Esophagus squamous epithelium (tissue), 5 donors: ENCODE results near the gene HPCAL1. TPM values are rescaled to one million over a fixed set of nuclear protein-coding genes. Genes with fewer than 3 reads are reported as not detected.

Source experiments
- DNase-seq: peaks from one replicate; lab custom pipeline; 2025; lab: John Stamatoyannopoulos, UW
- H3K27ac ChIP-seq, 4 donors: fragments of 200-600 bp; sonication (generic); one replicate each; pipeline ENCODE4 v1.5.1; 2016 to 2019; ENCODE audit warnings: mild to moderate bottlenecking in 1 of 4
- H3K27me3 ChIP-seq, 4 donors: fragments of 200-600 bp; sonication (generic); 1 replicate in 3 of 4; 2 replicates in 1 of 4; pipeline versions ENCODE4 v1.5.1 to v1.6.0; 2017 to 2021; ENCODE audit warnings: antibody characterized with exemption in 1 of 4
- H3K36me3 ChIP-seq, 3 donors: fragments of 200-600 bp; sonication (generic); one replicate each; pipeline ENCODE4 v1.5.1; 2016 to 2019
- H3K4me1 ChIP-seq, 3 donors: fragments of 200-600 bp; sonication (generic); one replicate each; pipeline ENCODE4 v1.5.1; 2017 to 2019
- H3K4me3 ChIP-seq, 4 donors: fragments of 200-600 bp; sonication (generic); 1 replicate in 3 of 4; 2 replicates in 1 of 4; pipeline ENCODE4 v1.5.1; 2016 to 2019; ENCODE audit warnings: mild to moderate bottlenecking in 2 of 4, moderate library complexity in 1 of 4
- H3K9me3 ChIP-seq, 3 donors: fragments of 200-600 bp; sonication (generic); one replicate each; pipeline ENCODE4 v1.5.1; 2016 to 2019
- CTCF ChIP-seq, 6 experiments: fragments of 450-650 bp in 4 of 6; fragments of 200-600 bp in 2 of 6; sonication (generic) in 2 of 6; IDR thresholded peaks; one replicate each; pipeline ENCODE4 v1.5.1; 2016 to 2019; ENCODE audit warnings: antibody characterized with exemption in 6 of 6, mild to moderate bottlenecking in 4 of 6, moderate library complexity in 4 of 6
- POLR2A ChIP-seq, 4 donors: fragments of 450-650 bp; IDR thresholded peaks; one replicate each; pipeline ENCODE4 v1.6.1; 2017; ENCODE audit warnings: antibody characterized with exemption in 4 of 4, mild to moderate bottlenecking in 4 of 4, moderate library complexity in 3 of 4
- WGBS, 2 donors: methylation state at CpG; one replicate each; pipeline ENCODE4 v1.1.5; 2018; 5-methylcytosine and 5-hydroxymethylcytosine counted together
- intact Hi-C: fragments of 100-400 bp; cut with DNase I; formaldehyde crosslinking; loops from one replicate; pipeline ENCODE4 v1.15.0; 2022
- total RNA-seq, 4 donors: library from RNA; depleted of rRNA; stranded (reverse); fragments of >200 nt; gene quantifications; one replicate each; pipeline ENCODE4 v1.1.0, GENCODE V29; 2016
- donor health status: DM: yes; HTN: yes; CAD: no.

The HPCAL1 gene
- total RNA-seq, 4 donors from 2014 or later = 13.2 to 26.4 (median 20.5) TPM

- intact Hi-C loops = loop anchor here (5.0 to 10.0 kb wide), 2 partner anchors 307 to 359 kb away; no protein-coding TSS in a partner anchor
- DNase-seq = no peak
- no peaks in the 10 kb centered on the region for H3K9me3 ChIP-seq
- no peak overlapping the region for H3K4me3 ChIP-seq
- peaks cover 0 to 17% (median 0%) of the 10 kb centered on the region in 4 donors for H3K27me3 ChIP-seq
- TF ChIP-seq POLR2A (IDR thresholded peaks at IDR 0.05) = no peak
- no peak for TF ChIP-seq CTCF (IDR thresholded peaks at IDR 0.05)
- H3K27ac ChIP-seq = no peak overlapping the region
- 67 to 77% methylated on average over 1 to 4 of the region's 19 CpGs for WGBS, 2 donors
- H3K4me1 ChIP-seq = peaks cover 0 to 23% (median 11%) of the 10 kb centered on the region in 3 donors
- H3K36me3 ChIP-seq = peaks cover 0 to 3% (median 0%) of the 10 kb centered on the region in 3 donors
Measured at GRCh38 chr2:10433947-10434885, 131.5 kb downstream of the HPCAL1 start.

DNA sequence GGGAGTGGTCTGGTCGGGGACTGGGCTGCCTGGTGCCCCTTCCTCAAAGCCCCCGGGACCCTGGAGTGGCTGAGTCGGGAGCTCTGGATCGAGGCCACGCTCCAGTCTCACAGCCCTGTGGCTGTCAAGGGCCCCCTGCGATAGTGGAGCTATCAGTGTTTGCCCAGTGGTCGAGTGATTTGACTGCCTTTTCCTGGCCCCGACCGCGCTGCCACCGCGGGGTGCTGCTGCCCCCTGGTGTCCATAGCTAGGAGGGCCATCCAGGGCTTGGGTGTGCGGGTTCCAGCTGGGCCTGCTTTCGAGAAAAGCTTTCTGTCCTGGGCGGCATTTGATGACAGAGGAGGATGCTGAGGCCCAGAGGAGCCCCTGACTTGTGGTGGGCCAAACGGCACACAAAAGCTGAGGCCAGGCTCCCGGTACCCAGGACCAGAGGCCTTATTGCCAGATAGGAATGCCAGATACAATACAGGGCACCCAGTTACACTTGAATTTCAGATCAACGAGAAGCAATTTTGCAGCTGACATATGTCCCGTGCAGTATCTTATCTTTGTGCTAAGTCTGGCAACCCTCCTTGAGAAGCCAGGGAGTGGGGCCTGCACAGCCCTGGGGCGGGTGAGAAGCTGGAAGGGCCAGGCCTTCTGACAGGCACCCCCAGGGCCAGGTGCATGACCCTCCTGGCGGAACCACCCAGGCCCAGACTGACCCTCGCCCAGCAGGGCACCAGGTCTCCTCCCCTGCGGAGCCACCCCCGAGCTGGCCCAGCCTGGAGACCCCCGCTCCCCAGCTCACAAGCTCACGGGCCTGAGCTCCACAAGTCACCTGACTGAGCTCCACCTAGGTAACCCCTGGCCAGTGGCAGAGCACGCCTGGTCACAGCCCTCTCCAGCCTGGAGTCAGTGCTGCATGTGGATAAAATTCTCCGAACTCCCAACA lies 132.4 kb downstream of the HPCAL1 start:
- peaks cover 0 to 23% (median 11%) of the 10 kb centered on the region in 3 donors for H3K4me1 ChIP-seq
- intact Hi-C loops = loop anchor here (5.0 to 10.0 kb wide), 2 partner anchors 308 to 360 kb away; no protein-coding TSS in a partner anchor
- peaks cover 4 to 12% (median 4%) of the 10 kb centered on the region in 3 donors for H3K36me3 ChIP-seq
- WGBS, 2 donors = 37 to 78% methylated on average over 3 to 6 of the region's 28 CpGs
- H3K4me3 ChIP-seq = no peak overlapping the region
- H3K27ac ChIP-seq = no peak overlapping the region
- H3K27me3 ChIP-seq = peaks cover 0 to 17% (median 0%) of the 10 kb centered on the region in 4 donors
- H3K9me3 ChIP-seq = no peaks in the 10 kb centered on the region
- TF ChIP-seq CTCF (IDR thresholded peaks at IDR 0.05) (peak; percentile 93 to 97 (median 96)), POLR2A (IDR thresholded peaks at IDR 0.05) (no peak)
- no peak for DNase-seq

- WGBS, 2 donors = 96 to 100% methylated on average over 3 to 5 of the region's 14 CpGs
- Histone ChIP-seq H3K9me3 (no peaks in the 10 kb centered on the region), H3K4me1 (peaks cover 0 to 23% (median 11%) of the 10 kb centered on the region in 3 donors), H3K27ac (no peak overlapping the region), H3K27me3 (peaks cover 0 to 17% (median 0%) of the 10 kb centered on the region in 4 donors), H3K36me3 (peaks cover 9 to 19% (median 9%) of the 10 kb centered on the region in 3 donors), H3K4me3 (no peak overlapping the region)
- intact Hi-C loops = loop anchor here (10.0 kb wide), 1 partner anchor 361 kb away; no protein-coding TSS in a partner anchor
- no peak for DNase-seq
- TF ChIP-seq CTCF (IDR thresholded peaks at IDR 0.05) = no peak
- no peak for TF ChIP-seq POLR2A (IDR thresholded peaks at IDR 0.05)
Measured at GRCh38 chr2:10435820-10436204, 133.1 kb downstream of the HPCAL1 start.

DNA sequence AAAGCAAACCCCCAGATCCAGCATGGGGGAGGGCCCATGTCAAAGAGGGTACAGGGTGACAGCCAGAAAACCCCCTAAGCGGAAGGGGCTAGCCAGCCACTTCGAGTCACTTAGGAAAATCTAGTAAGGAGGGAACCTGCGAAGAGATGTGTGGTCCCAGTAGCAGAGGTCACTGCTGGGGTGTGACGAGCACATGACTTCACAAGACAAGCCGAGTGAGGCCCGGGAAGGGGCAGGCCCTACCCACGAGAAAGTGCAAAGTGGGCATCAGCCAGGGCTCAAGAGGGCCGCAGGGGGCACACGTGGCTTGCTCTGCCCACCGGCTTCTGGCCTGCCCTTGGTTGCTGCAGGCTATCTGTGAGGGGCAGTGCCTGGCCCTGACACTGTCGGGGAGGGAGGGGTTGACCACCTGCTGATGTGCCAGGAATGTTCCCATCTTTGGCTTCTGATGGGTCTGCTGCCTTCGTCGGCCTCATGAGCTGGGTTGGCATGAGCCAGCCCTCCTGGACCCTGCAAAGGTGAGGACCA lies 133.9 kb downstream of the HPCAL1 start:
- H3K36me3 ChIP-seq = peaks cover 9 to 27% (median 9%) of the 10 kb centered on the region in 3 donors
- peaks cover 0 to 14% (median 0%) of the 10 kb centered on the region in 4 donors for H3K27me3 ChIP-seq
- H3K4me3 ChIP-seq = no peak overlapping the region
- H3K9me3 ChIP-seq = no peaks in the 10 kb centered on the region
- H3K27ac ChIP-seq = no peak overlapping the region
- WGBS, 2 donors = 74 to 88% methylated on average over 9 of the region's 13 CpGs
- TF ChIP-seq POLR2A (IDR thresholded peaks at IDR 0.05) = no peak
- TF ChIP-seq CTCF (IDR thresholded peaks at IDR 0.05) = no peak
- intact Hi-C loops = loop anchor here (10.0 kb wide), 1 partner anchor 362 kb away; no protein-coding TSS in a partner anchor
- H3K4me1 ChIP-seq = peaks cover 0 to 20% (median 10%) of the 10 kb centered on the region in 3 donors
- DNase-seq = no peak
